A673 (cell line): ENCODE results near the gene BAIAP2L1.

Experiments
- EZH2 ChIP-seq: fragments of 200-600 bp; sonication (generic); IDR thresholded peaks from 2 replicates; pipeline ENCODE4 v1.6.1; 2017; ENCODE audit warnings: borderline replicate concordance, low read depth, mild to moderate bottlenecking, mixed read lengths, antibody characterized with exemption, low read length; ENCODE audit not compliant: poor library complexity, severe bottlenecking
- TF ChIP-seq, protein P1 (sequence below): fragments of 300-800, 200-600 bp; sonication (generic); conservative IDR thresholded peaks from 2 replicates; pipeline ENCODE4 v1.5.1; 2017; ENCODE audit warnings: low read depth, mild to moderate bottlenecking, antibody characterized with exemption, low read length, moderate library complexity, mixed read lengths

DNA sequence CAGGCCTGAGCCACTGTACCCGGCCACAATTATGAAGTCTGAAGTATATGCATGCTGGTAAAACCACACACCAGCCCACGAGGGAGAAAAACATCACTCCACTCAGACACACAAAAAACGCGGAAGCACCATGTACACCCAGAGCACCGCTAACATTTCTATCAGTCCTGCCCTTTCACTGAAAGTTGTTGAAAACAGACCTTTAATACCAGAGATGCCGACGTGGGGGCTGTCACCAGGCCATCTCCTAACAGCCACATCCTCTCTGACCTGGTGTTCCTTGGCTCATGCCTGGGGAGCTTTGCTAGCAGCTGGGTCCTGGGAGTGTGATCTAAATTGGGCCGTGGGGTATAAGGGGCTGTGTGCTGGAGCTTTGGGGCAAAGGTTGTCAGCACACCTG lies 49.8 kb downstream of the BAIAP2L1 start:
- no peak for TF ChIP-seq EZH2
- TF ChIP-seq, protein P1, sequence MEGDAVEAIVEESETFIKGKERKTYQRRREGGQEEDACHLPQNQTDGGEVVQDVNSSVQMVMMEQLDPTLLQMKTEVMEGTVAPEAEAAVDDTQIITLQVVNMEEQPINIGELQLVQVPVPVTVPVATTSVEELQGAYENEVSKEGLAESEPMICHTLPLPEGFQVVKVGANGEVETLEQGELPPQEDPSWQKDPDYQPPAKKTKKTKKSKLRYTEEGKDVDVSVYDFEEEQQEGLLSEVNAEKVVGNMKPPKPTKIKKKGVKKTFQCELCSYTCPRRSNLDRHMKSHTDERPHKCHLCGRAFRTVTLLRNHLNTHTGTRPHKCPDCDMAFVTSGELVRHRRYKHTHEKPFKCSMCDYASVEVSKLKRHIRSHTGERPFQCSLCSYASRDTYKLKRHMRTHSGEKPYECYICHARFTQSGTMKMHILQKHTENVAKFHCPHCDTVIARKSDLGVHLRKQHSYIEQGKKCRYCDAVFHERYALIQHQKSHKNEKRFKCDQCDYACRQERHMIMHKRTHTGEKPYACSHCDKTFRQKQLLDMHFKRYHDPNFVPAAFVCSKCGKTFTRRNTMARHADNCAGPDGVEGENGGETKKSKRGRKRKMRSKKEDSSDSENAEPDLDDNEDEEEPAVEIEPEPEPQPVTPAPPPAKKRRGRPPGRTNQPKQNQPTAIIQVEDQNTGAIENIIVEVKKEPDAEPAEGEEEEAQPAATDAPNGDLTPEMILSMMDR: no peak
